HG03442 (cell line): ENCODE measurements around the gene COPS4.
A peak's percentile ranks its signal among the peaks of the same experiment; 100 is the strongest.

Source experiments
- ATAC-seq: cut with Tn5 transposase; IDR thresholded peaks from one replicate; pipeline ENCODE4 v1.9.1; 2021; ENCODE audit warnings: mild to moderate bottlenecking, moderate library complexity; ENCODE audit not compliant: unreplicated experiment

COPS4 gene

GRCh38 chr4:83115656-83116285, 80.8 kb downstream of the COPS4 start:
- ATAC-seq, result no peak

- no peak for ATAC-seq
These were observed 83.9 kb downstream of the COPS4 start for GRCh38 chr4:83118869-83119268.

- no peak for ATAC-seq
These were observed 86.3 kb downstream of the COPS4 start for GRCh38 chr4:83121246-83121645.

GRCh38 chr4:83124111-83124780, 89.3 kb downstream of the COPS4 start:
- ATAC-seq, result peak; percentile 80
